GM18867 (cell line): ENCODE data around the gene ITPRIPL2.

ENCODE experiments used
- ATAC-seq: cut with Tn5 transposase; IDR thresholded peaks from one replicate; pipeline ENCODE4 v1.9.1; 2021; ENCODE audit warnings: mild to moderate bottlenecking, moderate library complexity; ENCODE audit not compliant: unreplicated experiment

Gene ITPRIPL2

GRCh38 chr16:19093631-19094541 is 19.9 kb upstream of the ITPRIPL2 start:
- ATAC-seq, result no peak

DNA sequence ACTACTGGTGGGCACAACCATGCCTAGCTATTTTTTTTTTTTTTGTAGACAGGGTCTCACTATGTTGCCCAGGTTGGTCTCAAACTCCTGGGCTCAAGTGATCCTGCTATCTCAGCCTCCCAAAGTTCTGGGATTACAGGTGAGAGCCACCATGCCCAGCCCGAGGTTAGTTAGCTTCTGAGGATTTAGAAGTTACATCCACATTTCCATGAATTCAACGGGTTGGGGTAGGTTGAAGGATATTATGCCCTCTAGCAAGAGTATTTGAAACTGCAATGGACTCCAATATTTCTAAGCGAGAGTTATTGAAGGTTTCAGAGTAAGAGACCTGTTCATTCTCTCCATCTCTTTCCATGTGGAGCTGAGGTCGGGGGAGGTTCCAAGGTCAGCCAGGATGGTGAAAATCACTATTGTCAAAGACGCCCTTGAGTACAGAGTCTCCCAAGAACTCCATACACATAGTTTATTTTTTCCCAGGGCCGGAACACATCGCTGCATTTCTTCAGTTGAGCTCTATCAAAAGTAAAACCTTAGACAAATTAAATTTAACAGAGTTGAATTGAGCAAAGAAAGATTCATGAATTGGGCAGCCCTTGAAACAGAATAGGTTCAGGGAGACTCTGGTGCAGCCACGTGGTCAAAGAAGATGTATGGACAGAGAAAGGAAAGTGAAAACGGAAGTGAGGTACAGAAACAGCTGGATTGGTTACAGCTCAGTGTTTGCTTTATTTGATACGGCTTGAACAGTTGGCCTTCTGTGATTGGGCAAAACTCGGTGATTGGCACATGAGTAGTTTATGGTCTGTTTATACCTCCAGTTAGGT is 19.0 kb upstream of the ITPRIPL2 start:
- no peak for ATAC-seq

GRCh38 chr16:19095654-19096053 is 18.1 kb upstream of the ITPRIPL2 start:
- no peak for ATAC-seq

- no peak for ATAC-seq
Observed at GRCh38 chr16:19098173-19098572, 15.6 kb upstream of the ITPRIPL2 start.

GRCh38 chr16:19102187-19102872 is 11.4 kb upstream of the ITPRIPL2 start:
- no peak for ATAC-seq

DNA sequence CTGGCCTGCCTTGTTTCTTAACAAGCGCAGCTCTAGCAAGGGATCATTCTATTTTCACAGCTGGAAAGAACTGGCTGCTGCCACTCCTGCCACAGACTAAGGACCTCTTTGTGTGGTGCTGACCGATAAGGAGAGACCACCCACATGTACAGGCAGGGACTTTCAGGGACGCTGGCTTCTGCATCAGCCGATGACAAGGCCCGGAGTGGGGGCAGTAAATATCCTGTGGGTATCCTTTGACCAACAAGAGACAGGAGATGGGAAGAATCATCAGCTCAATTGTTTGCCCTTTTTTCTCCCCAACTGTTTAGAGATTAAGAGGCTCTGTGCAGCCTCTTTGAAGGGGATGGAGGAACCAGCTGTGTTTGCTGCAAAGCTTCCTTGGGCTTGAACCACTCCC is 9.2 kb upstream of the ITPRIPL2 start:
- no peak for ATAC-seq

- no peak for ATAC-seq
Observed at GRCh38 chr16:19105131-19105530, 8.6 kb upstream of the ITPRIPL2 start.

DNA sequence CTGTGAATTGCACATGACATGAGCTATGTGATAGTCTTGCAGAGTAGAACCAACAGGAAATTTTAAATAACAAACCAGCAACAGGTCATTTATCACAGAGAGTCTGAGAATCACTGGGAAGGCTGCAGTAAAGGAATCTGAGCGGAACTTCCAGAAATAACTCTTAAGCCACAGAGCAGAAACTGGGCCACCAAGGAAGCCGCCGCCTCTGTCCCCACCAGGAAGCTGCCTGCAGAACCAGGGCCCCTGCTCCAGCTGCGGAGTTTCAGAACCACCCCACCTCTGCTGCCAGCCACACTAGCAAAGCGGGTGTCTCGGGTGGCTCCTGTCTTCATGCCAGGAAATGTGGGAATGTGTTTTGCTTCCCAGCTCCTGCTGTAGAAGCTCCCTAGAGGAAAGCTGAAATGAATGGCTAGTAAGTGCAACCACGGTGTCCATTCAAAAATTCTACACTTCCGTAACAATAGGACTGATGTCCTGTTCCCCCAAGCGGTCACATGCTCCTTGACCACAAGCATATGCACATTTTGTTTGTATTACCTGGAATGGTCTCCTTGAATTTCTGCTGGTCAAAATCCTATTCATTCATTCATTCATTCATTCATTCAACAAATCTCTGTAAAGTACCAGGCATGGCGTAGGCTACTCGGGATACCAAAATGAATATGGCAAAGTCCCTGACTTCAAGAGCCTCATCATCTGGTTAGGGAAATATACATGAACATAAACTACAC is 7.7 kb upstream of the ITPRIPL2 start:
- no peak for ATAC-seq

- ATAC-seq, result no peak
Observed at GRCh38 chr16:19106625-19107020, 7.1 kb upstream of the ITPRIPL2 start.

GRCh38 chr16:19108409-19109287 is 5.1 kb upstream of the ITPRIPL2 start:
- no peak for ATAC-seq

DNA sequence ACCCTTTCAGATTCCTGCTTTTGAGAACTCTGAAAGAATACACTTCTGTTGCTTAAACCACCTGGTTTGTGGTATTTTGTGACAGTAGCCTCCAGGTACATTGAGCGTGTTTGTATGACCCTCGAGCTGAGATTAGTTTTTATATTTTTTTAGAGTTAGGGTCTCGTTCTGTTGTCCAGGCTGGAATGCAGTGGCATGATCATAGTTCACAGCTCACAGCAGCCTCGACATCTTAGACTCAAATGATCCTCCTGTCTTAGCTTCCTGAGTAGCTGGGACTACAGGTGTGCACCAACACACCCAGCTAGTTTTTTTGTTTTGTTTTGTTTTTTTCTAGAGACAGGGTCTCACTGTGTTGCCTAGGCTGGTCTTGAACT is 4.5 kb upstream of the ITPRIPL2 start:
- no peak for ATAC-seq

DNA sequence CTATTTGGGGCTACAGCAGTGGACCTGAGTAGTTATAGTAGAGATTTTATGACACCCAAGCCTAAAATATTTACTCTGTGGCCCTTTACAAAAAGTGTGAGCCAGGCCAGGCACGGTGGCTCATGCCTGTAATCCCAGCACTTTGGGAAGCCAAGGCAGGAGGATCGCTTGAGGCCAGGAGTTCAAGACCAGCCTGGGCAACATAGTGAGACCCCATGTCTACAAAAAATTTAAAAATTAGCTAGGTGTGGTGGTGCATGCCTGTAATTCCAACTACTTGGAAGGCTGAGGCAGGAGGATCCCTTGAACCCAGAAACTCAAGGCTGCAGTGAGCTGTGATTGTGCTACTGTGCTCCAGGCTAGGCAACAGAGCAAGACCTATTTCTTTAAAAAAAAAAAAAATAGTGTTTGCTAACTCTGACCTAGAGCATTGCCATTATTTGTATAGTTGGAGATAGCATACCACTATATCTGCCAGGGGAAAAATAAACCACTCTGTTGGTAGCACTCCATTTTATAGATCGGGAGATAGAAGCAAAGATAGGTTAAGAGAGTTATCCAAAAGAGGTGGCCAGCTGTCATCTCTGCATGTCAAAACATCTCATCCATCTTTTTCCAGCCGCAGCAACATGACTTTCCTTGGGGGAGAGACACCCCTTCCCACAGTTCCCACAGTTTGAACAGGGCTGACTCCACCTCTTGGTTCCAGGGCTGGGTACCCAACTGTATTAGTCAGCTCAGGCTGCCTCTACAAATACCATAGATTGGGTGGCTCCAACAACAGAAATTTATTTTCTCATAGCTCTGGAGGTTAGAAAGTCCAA is 3.0 kb upstream of the ITPRIPL2 start:
- ATAC-seq, result no peak

DNA sequence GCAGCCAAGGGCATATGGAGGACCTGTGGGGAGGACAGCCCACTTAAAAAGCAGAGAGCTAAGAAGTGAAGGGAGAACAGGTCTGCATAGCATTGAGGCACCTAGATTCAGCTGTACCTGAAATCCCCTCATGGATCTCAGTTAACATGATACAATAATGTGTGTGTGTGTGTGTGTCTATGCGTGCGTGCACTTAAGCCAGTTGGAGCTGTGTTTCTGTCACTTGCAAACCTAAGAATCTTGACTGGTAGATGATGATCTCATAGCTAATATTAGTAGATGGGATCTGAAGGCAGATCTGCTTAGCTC is 1.7 kb upstream of the ITPRIPL2 start:
- ATAC-seq, result no peak

DNA sequence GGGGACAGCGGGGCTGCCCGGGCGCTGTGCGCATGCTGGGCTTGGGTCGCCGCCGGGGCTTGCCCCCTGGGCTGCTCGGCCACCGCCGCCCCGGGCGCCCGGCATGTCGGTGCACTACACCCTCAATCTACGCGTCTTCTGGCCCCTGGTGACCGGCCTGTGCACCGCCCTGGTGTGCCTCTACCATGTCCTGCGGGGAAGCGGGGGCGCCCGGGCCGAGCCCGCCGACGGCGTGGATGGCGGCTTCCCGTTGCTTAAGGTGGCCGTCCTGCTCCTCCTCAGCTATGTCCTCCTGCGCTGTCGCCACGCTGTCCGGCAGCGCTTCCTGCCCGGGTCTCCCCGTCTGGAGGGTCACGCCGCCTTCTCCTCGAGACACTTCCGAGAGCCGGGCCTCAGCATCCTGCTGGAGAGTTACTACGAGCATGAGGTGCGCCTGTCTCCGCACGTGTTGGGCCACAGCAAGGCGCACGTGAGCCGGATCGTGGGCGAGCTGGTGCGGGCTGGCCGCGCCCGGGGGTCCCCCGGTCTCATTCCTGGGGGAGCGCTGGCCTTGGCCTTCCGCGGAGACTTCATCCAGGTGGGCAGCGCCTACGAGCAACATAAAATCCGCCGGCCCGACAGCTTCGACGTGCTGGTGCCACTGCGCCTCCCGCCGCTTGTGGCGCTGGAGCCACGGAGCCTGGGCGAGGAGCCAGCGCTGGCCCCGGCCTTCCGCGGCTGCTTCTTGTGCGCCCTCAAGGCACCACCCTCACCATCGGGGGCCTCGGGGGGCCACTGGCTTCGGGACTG is 789 bp downstream of the ITPRIPL2 start:
- no peak for ATAC-seq

DNA sequence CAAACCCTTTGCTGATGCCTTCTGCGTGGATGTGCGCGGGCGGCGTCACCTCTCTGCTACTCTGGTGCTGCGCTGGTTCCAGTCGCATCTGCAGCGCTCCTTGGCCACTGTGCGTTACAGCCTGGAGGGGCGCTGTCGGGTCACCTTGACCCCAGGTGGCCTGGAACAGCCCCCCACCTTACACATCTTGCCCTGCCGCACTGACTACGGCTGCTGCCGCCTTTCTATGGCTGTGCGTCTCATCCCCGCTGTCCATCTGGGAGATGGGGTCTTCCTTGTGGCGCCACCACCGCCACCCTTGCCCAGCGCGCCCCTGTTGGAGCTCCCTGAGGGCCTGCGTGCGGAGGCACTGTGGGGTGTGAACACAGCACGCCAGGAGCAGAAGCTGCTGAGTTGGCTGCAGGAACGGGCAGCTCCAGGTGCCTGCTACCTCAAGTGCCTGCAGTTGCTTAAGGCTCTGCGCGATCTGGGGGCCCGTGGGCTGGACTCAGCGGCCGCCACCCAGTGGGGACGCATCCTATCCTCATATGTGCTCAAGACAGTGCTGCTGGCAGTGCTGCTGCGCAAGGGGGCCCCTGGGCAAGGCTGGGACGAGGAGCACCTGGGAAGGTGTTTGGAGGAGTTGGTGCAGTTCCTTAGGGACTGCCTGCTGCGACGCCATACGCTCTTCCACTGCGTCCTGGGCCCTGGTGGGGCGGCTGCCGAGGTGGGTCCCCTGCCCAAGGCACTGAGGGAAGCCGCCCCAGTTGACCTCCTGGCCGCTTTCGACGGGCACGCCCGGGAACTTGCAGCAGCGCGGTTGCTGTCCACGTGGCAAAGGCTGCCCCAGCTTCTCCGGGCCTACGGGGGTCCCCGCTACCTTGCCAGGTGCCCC is 1.6 kb downstream of the ITPRIPL2 start:
- ATAC-seq, result no peak

- no peak for ATAC-seq
Observed at GRCh38 chr16:19116711-19117449, 3.1 kb downstream of the ITPRIPL2 start.
